SH-SY5Y (cell line): ENCODE data around the gene FBXL13.

Experiments used
- GATA2 ChIP-seq: IDR thresholded peaks from 2 replicates; pipeline ENCODE4 v1.6.1; 2011; ENCODE audit warnings: mild to moderate bottlenecking, low read depth, low read length
- GATA3 ChIP-seq: IDR thresholded peaks from 2 replicates; pipeline ENCODE4 v1.6.1; 2011; ENCODE audit warnings: low read depth, mild to moderate bottlenecking, low read length, moderate library complexity

Gene FBXL13

DNA sequence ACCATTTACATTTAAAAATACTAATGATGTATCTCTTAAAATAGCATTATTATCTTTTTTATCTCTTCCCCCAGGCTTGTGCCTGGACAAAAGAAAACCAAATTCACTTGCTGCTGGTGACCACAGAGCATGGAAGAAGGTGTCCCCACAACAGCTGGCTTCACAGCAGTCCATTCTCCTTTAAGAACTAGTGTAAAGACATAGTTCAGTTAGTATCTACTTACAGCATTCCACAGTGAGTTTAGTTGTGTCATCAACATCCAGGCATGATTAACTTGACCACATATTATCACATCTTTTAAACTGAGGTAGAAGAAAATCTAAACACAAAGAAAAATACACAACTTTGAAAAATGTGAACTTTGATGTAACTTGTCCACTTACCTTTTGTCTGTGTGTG, 106.8 kb downstream of the FBXL13 start:
- TF ChIP-seq GATA3: no peak
- no peak for TF ChIP-seq GATA2

DNA sequence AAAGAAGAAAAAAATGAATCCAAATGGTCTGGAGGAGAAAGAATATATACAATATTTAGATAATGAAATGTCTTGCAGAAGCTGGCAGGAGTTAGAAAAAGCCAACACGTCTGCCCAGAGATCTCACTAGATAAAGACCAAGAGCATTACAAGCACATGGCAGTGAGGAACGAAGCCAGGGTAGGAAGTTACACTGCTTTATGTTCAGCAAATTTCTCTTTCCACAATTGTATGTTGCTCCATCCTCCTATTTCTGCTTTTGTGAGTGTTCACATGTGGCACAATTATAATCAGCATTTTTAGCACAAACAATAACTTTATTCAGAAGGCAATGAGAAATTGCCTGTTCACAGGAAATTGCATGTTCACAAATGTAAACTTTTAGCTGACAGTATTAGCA, 108.1 kb downstream of the FBXL13 start:
- TF ChIP-seq GATA3 (no peak), GATA2 (0 out of 2 replicates have a peak, but pooled peaks have one; percentile 12)

DNA sequence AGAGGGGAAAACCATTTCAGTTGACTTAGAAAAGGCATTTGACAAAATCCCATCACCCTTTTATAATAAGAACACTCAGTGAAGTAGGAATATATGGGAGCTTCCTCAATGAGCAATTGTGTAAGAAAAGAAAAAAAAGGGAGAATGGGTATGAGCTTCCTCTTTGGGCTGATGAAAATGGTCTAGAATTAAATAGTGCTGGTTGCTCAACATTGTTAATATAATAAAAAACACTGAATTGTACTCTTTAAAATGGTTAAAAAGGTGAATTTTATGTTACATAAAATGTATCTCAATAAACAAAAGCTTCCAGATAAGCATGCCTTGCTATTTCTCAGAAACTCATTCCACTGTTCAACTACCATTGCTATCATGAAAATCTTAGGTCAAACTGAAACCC, 121.2 kb downstream of the FBXL13 start:
- TF ChIP-seq GATA2 (no peak), GATA3 (no peak)

DNA sequence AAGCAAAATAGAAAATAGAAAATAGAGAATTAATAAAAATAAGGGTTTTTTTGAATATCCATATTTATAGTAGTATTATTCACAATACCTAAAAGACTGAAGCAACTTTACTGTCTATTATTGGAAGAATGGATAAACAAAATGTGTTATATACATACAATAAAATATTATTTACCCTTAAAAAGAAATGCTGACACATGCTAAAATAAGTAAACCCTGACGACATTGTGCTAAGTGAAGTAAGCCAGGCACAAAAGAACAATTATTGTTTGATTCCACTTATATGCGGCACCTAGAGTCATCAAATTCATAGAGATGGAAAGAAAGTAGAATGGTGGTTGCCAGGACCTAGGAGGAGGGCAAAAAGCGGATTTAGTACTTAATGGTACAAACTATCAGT, 122.8 kb downstream of the FBXL13 start:
- TF ChIP-seq GATA2 (no peak), GATA3 (no peak)

DNA sequence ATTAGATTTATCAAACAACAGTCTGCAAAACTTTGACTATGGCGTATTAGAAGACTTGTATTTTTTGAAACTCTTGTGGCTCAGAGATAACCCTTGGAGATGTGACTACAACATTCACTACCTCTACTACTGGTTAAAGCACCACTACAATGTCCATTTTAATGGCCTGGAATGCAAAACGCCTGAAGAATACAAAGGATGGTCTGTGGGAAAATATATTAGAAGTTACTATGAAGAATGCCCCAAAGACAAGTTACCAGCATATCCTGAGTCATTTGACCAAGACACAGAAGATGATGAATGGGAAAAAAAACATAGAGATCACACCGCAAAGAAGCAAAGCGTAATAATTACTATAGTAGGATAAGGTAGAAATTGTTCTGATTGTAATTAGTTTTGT, 130.4 kb downstream of the FBXL13 start:
- TF ChIP-seq GATA3 (no peak), GATA2 (no peak)

DNA sequence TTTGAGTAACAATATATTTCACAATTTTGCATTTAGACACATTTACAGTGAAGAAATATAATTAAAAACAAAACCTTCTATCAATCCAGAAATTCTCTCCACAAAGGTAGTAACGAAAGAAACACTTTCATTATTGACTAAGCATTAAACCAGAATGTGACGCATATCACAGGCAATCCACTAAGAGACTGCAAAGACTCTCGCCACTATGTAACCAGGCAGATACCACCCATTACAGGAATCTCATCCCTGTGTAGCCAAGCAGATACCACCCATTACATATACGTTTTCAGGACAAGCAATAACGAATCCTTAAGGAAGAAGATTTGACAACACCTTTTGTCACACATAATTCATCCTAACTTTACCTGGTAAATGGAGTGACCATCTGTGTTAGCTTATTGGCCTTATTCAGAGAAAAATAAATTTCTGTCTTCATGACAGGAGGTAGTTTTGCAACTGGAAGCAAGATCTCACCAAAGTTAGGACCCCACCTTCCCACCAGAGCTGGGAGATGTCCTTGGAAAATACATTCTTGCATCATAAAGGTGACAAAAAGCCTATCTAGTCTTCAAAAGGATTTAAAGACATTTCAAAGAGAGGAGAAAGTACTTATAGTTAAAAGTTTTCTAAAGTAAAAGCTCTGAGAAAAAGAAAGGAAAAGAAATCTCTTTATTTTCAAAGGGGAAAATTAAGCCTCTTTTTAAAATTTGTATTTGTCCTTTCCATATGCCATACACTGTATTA, 131.0 kb downstream of the FBXL13 start:
- TF ChIP-seq GATA3 (no peak), GATA2 (no peak)

DNA sequence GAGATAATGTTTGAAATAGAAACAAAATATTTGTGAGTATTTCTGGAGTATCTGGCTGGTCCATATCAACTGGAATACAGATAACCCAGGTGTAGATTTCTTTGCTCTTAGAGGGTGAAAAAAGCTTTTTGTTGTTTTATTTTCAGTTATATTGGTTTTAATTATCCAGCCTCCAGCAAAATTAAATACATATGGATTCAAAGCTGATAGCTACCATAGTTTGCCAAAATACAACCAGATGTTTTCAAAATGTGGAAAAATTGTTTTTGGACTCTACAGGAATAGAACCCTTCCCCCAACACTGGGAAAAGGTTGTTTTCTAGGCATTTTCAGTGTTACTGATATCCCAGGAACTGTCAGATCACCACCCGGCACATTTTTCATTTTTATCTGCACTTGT, 131.7 kb downstream of the FBXL13 start:
- TF ChIP-seq GATA3 (peak; percentile 28; the same call in 1 of the 2 replicates), GATA2 (peak; percentile 28; the same call in 1 of the 2 replicates)

DNA sequence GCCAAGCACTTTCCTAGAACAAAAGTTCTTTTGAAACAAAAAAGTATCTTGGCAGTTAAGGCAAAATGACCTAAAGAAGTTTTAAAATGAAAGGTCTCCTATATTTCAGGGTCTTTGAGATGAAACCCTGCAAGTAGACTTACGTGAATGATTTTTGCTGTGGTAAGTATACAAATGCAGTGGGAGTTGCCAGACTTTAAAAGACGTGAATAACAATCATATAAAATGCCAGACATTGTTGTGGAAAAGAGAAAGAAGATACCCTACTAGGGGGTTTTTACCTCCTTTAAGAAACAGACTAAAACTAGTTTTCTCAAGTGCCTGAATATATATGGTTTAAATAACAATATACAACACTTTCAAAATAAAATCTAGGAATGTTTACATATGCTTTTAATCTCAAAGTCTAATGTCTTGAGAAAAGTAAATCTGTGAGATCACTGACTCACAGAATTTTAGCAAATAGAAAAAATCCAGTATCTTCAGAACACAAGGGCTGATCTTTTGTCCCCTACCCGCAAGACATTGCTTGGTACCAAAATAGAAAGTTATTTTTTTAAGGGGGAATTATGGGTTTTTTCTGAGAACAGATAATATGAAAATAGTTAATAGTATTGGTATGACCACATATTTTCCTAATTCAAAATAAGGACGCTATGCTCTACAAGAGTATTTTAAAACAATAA, 132.3 kb downstream of the FBXL13 start:
- TF ChIP-seq GATA3: no peak
- TF ChIP-seq GATA2: no peak

DNA sequence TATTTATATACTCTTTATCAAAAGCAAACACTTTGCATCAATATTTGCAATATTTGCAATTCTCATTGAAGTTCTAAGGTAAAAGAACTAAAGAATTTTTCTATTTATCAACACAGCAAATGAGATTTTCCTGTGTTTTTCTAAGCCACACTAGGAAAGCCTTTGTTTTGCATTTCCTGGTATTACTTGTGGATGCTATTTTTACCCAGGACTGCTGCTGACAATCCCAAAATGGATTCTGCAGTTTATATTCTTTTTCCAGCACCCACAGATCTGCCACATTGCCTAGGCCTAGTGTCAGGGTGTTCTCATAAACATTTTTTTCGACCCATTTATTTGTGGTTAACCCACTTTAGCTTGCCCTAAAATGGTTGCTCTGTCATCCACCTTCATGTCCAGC, 135.9 kb downstream of the FBXL13 start:
- no peak for TF ChIP-seq GATA2
- no peak for TF ChIP-seq GATA3

DNA sequence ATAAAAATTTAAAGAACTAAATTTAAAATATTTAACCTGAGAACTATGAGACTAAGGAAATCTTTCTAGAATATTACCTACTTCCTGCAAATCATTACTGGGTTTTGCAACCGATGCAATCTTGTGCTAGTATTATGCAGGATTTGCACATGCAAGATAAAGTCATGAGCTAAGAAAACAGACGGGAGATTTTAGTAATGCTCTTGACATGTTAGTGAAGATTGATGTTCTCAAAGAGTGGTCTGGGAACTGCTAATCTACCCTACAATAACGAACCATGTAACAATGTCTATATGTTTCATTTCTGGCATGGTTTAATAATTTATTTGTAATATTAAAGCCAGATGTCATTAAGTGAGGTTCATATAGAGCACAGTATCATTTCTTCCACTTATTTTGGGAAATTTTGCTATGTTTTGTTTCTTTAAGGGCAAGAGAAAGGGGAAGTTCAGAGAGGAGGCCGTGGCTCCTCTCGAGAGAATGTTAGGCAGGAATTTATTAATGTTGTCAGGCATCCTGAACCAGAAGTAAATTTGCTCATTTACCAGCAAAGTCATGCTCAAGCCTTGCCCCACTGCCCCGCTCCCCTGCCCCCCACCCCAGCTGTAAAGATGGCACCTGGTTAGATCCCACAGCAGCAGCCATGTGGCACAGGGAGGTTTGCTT, 139.0 kb downstream of the FBXL13 start:
- TF ChIP-seq GATA2: peak; percentile 42; the same call in 1 of the 2 replicates
- TF ChIP-seq GATA3: peak; percentile 67

DNA sequence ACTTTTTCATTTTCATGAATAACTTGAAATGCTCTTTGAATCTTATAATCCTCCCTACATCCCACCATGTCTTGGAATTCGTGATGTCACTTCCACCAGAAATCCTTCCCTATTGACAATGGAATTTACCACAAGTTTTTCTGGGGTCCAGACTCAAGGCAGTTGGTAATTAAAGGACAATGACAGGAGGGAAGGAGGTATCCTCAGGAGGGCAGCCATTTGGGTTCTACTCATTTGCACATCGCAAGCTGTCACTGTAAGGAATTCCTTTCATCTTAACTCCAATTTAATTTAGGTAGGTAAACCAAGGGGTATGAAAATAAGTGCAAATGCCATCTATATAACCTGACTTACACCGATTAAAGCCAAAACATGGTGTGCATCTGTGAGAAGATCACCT, 139.9 kb downstream of the FBXL13 start:
- TF ChIP-seq GATA2 (no peak), GATA3 (no peak)

DNA sequence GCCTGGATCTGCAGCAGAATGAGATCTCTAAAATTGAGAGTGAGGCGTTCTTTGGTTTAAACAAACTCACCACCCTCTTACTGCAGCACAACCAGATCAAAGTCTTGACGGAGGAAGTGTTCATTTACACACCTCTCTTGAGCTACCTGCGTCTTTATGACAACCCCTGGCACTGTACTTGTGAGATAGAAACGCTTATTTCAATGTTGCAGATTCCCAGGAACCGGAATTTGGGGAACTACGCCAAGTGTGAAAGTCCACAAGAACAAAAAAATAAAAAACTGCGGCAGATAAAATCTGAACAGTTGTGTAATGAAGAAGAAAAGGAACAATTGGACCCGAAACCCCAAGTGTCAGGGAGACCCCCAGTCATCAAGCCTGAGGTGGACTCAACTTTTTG, 140.4 kb downstream of the FBXL13 start:
- TF ChIP-seq GATA2: no peak
- TF ChIP-seq GATA3: no peak

DNA sequence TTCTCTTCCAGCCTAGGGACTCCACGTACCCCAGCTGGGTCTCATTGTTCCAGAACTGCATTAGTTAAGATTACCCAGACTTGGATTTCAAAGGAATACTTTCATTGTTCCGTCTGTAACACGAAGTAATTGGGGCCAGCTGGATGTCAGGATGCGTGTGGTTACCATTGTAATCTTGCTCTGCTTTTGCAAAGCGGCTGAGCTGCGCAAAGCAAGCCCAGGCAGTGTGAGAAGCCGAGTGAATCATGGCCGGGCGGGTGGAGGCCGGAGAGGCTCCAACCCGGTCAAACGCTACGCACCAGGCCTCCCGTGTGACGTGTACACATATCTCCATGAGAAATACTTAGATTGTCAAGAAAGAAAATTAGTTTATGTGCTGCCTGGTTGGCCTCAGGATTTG, 140.8 kb downstream of the FBXL13 start:
- TF ChIP-seq GATA2 (no peak), GATA3 (no peak)

DNA sequence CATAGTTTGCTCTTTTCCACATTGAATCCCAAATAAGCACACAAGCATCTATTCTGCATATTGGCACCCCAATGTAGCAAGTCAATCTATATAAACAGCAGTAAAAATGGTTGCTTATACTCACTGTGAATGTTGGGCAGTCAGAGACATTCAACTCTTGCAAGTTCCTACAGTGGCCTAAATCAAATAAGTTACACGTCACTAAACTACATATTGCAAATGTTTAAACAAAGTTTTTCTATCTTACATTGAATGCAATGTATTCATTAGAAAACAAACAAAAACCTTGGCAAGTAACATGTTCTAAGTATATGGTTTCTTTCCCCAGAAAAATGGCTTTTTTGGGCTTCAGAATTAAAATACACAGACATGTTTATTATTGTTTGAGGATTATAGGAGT, 142.8 kb downstream of the FBXL13 start:
- TF ChIP-seq GATA3: no peak
- no peak for TF ChIP-seq GATA2
